ENCODE measurements around the gene PLCXD1. TPM values are rescaled to one million over a fixed set of nuclear protein-coding genes. Genes with fewer than 3 reads are reported as not detected.
"Not testable (repeated sequence)": the region's sequence is repeated elsewhere in the genome, so short reads cannot be mapped to it uniquely, and the experiment has no call there.

The PLCXD1 gene
- total RNA-seq, 4 donors from 2014 or later = 3.7 to 7.9 (median 6.3) TPM

DNA sequence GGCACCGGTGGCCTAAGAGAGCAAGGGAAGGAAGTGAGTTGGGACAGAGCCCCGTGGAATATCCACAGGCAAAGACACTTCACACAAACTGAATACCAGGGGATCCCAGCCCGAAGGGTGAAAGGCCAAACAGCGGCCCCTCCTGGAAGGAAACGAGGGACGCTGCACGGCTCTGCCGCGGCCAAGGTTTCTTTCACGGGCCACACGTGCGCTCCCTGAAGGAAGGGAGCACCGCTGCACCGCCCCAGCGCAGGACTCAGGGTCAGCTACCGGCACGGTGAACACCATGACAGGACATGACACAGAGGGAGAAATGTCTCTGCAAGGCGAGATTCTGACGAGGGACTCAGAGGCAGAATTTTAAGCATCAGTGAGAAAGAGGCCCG lies 69.0 kb downstream of the PLCXD1 start:
- H3K36me3 ChIP-seq = no peaks in the 10 kb centered on the region
- no peaks in the 10 kb centered on the region for H3K4me1 ChIP-seq
- TF ChIP-seq, protein P1, sequence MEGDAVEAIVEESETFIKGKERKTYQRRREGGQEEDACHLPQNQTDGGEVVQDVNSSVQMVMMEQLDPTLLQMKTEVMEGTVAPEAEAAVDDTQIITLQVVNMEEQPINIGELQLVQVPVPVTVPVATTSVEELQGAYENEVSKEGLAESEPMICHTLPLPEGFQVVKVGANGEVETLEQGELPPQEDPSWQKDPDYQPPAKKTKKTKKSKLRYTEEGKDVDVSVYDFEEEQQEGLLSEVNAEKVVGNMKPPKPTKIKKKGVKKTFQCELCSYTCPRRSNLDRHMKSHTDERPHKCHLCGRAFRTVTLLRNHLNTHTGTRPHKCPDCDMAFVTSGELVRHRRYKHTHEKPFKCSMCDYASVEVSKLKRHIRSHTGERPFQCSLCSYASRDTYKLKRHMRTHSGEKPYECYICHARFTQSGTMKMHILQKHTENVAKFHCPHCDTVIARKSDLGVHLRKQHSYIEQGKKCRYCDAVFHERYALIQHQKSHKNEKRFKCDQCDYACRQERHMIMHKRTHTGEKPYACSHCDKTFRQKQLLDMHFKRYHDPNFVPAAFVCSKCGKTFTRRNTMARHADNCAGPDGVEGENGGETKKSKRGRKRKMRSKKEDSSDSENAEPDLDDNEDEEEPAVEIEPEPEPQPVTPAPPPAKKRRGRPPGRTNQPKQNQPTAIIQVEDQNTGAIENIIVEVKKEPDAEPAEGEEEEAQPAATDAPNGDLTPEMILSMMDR (IDR thresholded peaks at IDR 0.05) = no peak
- TF ChIP-seq POLR2A (IDR thresholded peaks at IDR 0.05) = no peak
- no peak for DNase-seq
- WGBS, 2 donors = 83 to 87% methylated on average over 18 to 20 of the region's 20 CpGs
- intact Hi-C loops (cut with DNase I) = no loop called here
- H3K9me3 ChIP-seq = no peaks in the 10 kb centered on the region
- no peak overlapping the region for H3K4me3 ChIP-seq (replicated peaks in 1 of 3)
- no peak overlapping the region for H3K27ac ChIP-seq
- no peaks in the 10 kb centered on the region for H3K27me3 ChIP-seq

DNA sequence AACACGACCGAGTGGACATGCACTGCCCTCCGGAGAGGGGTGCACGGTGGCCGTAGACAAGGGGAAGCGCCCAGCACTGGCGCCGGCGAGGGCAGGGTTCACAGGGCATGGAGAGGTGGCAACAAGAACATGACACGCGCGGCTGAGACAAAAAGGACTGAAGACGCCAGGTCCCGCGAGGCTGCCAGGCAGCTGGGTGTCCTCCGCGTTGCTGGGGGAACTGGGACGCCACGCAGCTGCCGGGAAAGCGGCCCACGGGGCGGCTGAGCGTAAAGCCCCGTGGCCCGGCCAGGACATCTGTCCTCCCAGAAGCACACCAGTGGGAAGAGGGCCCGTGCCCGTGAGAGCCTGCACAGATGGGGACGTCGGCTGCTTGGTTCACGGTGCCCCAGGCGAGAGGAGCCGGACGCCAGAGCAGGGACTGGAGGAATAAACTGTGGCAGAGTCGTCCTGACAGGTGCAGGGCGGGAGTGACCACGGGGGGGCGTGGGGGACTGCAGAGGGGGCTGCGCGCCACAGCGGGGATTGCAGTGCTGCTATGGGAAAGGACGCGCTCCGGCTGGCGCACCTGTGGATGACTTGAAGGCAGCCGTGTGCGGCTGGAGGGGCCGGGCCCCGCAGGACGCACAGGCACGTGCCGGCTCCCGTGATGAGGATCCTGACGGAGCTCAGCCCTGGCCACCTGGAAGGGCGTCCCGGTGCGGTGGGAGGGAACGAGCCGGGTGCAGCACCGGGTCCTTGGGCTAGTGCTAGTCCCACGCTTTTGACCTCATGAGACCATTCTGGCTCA lies 69.5 kb downstream of the PLCXD1 start:
- Histone ChIP-seq H3K27me3 (no peaks in the 10 kb centered on the region), H3K27ac (no peak overlapping the region), H3K4me1 (no peaks in the 10 kb centered on the region), H3K9me3 (no peaks in the 10 kb centered on the region), H3K4me3 (replicated peaks in 1 of 3) (no peak overlapping the region), H3K36me3 (no peaks in the 10 kb centered on the region)
- WGBS, 2 donors = 93 to 95% methylated on average over 40 to 58 of the region's 61 CpGs
- intact Hi-C loops (cut with DNase I) = no loop called here
- TF ChIP-seq POLR2A (IDR thresholded peaks at IDR 0.05) = no peak
- TF ChIP-seq, protein P1 (IDR thresholded peaks at IDR 0.05) = no peak
- DNase-seq = no peak

DNA sequence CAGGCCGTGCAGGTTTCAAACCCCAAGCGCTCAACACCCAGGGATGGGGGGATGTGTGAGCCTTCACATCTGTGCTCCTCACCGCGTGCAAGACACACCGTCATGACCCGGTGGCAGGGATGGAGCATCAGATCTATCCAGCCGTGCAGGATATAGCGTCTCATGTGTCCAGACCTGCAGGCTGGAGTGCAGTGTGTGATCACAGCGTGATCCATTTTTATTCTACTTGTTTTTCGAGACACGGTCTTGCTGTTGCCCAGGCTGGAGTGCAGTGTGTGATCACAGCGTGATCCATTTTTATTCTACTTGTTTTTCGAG lies 70.1 kb downstream of the PLCXD1 start:
- intact Hi-C loops (cut with DNase I); H3K4me1 ChIP-seq; H3K27me3 ChIP-seq; H3K36me3 ChIP-seq; H3K4me3 ChIP-seq (replicated peaks in 1 of 3); H3K27ac ChIP-seq; H3K9me3 ChIP-seq; DNase-seq: not testable (repeated sequence)
- 95 to 96% methylated on average over 13 of the region's 13 CpGs for WGBS, 2 donors

GRCh38 chrX:351736-352135 lies 70.6 kb downstream of the PLCXD1 start:
- no peaks in the 10 kb centered on the region for H3K27me3 ChIP-seq
- TF ChIP-seq, protein P1 (IDR thresholded peaks at IDR 0.05) = no peak
- TF ChIP-seq POLR2A (IDR thresholded peaks at IDR 0.05) = no peak
- no peaks in the 10 kb centered on the region for H3K4me1 ChIP-seq
- no peak overlapping the region for H3K4me3 ChIP-seq (replicated peaks in 1 of 3)
- no peaks in the 10 kb centered on the region for H3K9me3 ChIP-seq
- WGBS, 2 donors = 94 to 95% methylated on average over 10 of the region's 10 CpGs
- H3K27ac ChIP-seq = no peak overlapping the region
- no peak for DNase-seq
- intact Hi-C loops (cut with DNase I) = no loop called here
- no peaks in the 10 kb centered on the region for H3K36me3 ChIP-seq

DNA sequence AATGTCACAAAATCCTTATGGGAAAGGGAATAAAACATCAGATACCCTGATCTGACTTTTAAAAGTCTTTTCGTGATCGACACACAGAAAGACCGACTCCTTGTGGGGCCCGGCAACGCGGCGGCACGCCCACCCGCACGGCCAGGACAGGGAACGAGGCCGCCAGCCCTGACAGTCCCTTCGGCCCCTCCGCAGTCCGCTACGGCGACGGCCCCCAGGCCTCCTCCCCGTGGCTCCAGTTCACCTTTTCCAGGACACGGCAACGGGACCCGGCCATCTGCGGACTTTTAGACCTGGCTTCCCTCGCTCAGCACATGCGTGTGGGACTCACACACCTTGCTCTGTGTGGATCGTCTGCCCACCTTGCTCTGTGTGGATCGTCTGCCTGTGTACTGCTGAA lies 71.0 kb downstream of the PLCXD1 start:
- TF ChIP-seq, protein P1 (IDR thresholded peaks at IDR 0.05) = no peak
- TF ChIP-seq POLR2A (IDR thresholded peaks at IDR 0.05) = no peak
- DNase-seq = no peak
- H3K4me3 ChIP-seq (replicated peaks in 1 of 3) = no peak overlapping the region
- no peak overlapping the region for H3K27ac ChIP-seq
- H3K9me3 ChIP-seq = no peaks in the 10 kb centered on the region
- no peaks in the 10 kb centered on the region for H3K27me3 ChIP-seq
- 96 to 97% methylated on average over 26 to 27 of the region's 27 CpGs for WGBS, 2 donors
- intact Hi-C loops (cut with DNase I) = no loop called here
- no peaks in the 10 kb centered on the region for H3K36me3 ChIP-seq
- no peaks in the 10 kb centered on the region for H3K4me1 ChIP-seq

Measured in thyroid gland (tissue), 4 donors.